Stomach (tissue), 4 donors: ENCODE measurements around the gene IL22RA2.

Experiments
- POLR2A ChIP-seq, 4 donors: fragments of 450-650 bp; IDR thresholded peaks; one replicate each; pipeline ENCODE4 v1.6.1; 2016; ENCODE audit warnings: antibody characterized with exemption in 4 of 4, control low read depth in 2 of 4, mild to moderate bottlenecking in 1 of 4, moderate library complexity in 1 of 4
- POLR2AphosphoS5 ChIP-seq, 3 donors: sonication (generic); formaldehyde crosslinking; IDR thresholded peaks; one replicate each; pipeline ENCODE4 v1.6.1; 2016; ENCODE audit warnings: antibody characterized with exemption in 3 of 3
- TF ChIP-seq, protein P1 (sequence below), 7 experiments: fragments of 450-650 bp in 4 of 7; fragments of 200-600 bp in 3 of 7; sonication (generic) in 3 of 7; IDR thresholded peaks; one replicate each; pipeline ENCODE4 v1.5.1; 2016 to 2019; ENCODE audit warnings: antibody characterized with exemption in 7 of 7, control low read depth in 2 of 7, mild to moderate bottlenecking in 1 of 7

DNA sequence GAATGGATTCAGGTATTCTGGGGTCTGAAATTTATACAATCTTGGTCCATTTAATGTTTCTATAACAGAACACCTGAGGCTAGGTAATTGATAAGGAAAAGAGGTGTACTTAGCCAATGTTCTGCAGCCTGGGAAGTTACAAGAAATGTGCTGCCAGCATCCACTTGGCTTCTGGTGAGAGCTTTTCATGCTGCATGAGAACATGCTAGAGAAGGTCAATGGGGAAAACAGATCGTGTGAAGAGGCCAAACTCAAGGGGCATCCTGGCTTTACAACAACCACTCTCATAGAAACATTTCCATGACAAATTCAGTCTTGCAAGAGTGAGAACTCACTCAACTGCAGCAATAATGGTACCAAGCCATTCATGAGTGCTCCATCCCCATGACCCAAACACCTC, 16.8 kb downstream of the IL22RA2 start:
- TF ChIP-seq, protein P1, sequence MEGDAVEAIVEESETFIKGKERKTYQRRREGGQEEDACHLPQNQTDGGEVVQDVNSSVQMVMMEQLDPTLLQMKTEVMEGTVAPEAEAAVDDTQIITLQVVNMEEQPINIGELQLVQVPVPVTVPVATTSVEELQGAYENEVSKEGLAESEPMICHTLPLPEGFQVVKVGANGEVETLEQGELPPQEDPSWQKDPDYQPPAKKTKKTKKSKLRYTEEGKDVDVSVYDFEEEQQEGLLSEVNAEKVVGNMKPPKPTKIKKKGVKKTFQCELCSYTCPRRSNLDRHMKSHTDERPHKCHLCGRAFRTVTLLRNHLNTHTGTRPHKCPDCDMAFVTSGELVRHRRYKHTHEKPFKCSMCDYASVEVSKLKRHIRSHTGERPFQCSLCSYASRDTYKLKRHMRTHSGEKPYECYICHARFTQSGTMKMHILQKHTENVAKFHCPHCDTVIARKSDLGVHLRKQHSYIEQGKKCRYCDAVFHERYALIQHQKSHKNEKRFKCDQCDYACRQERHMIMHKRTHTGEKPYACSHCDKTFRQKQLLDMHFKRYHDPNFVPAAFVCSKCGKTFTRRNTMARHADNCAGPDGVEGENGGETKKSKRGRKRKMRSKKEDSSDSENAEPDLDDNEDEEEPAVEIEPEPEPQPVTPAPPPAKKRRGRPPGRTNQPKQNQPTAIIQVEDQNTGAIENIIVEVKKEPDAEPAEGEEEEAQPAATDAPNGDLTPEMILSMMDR (IDR thresholded peaks at IDR 0.05) = no peak
- no peak for TF ChIP-seq POLR2A (IDR thresholded peaks at IDR 0.05)
- TF ChIP-seq POLR2AphosphoS5 (IDR thresholded peaks at IDR 0.05) = no peak
